Measurements from ENCODE around the gene PEPD.

PEPD gene

DNA sequence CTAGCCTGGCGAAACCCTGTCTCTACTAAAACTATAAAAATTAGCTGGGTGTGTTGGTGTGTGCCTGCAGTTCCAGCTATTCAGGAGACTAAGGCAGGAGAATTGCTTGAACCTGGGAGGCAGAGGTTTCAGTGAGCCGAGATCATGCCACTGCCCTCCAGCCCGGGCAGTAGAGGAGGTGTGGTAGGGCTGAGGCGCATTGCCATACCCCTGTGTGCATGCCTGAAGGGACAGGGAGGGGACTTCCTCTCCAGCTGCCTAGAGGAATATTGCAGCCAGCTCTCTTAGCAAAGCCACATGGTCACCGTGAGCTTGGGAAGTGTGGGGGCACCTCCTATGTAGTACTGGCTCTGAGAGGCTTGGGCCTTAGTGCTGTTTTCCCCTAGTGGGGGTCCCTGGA, 29.2 kb upstream of the PEPD start:
- DNase-seq: no peak

GRCh38 chr19:33547676-33548075, 26.1 kb upstream of the PEPD start:
- no peak for DNase-seq

DNA sequence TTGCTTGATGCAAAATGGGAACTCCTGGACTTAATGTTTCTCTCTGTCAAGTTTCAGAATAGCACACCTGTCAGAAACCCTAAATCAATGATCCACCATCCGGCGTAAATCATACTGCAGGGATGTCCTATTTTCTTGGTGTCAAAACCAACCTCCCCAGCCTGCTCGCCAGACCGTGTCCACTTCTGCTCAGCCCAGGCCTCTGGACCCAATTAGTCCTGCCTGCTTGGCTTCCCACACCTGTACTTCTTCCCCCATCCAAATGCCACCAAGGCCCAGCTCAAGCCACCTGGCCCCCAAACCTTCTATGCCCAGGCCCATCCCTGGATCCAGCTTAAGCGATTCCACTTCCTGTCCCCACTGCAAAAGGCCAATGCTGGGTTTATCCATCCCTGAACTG, 25.1 kb upstream of the PEPD start:
- no peak for DNase-seq

- no peak for DNase-seq
These were observed 23.8 kb upstream of the PEPD start for GRCh38 chr19:33545217-33545981.

DNA sequence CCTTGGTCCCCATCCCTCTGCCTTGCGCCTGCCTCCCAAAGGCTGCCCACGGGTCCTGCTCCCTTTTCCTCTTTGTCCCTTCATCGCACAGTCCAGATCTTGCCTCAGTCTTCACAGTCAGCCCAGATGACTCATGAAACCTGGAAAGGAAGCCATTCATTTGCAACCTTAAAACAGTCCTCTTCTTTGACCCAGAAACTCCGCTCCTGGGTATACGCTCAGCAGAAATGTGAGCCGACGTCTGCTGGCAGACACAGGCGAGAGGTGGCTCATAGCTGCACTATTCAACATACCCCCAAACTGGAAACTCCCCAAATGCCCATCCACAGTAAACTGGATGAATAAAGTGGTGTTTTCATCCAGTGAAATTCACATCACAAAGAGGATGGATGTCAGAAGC, 13.6 kb upstream of the PEPD start:
- no peak for DNase-seq

DNA sequence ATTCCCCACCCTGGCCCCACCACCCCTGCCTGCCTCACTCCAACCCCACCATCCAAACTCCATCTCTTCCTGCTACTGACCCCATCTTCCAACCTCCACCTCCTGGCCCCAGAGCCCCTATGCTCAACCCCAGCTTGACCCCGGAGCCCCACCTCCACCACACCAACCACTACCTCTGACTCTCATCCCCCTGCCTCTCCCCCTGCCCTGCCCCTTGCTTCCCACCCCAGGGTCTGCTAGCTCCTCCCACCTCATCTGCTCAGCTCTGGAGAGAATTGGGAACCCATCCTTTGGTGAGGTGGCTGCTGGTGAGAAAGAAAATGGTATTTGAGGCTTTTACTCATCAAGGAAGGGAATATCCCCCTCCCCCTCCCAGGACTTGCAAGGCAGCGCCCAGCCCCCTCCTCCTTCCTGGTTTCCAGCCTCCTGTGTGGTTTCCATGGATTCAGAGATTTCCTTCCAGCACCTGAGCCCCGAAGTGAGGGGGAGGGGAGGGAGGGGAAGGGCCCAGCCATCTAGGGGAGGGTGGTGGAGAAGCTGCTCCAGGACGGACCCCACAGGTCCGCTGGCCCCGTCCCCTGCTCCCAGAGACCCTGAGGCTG, 11.4 kb upstream of the PEPD start:
- DNase-seq: no peak

DNA sequence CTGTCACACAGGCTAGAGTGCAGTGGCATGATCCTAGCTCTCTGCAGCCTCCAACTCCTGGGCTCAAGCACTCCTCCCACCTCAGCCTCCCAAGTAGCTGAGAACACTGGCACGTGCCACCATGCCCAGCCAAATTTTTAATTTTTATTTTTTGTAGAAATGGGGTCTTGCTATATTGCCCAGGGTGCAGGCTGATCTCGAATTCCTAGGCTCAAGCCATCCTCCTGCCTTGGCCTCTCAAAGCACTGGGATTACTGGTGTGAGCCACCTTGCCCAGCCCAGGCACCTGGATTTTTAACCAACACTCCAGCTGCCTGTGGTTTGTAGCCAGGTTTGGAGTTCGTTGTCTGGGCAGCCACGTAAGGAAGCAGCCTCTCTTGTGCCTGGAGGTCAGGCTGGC, 9.3 kb upstream of the PEPD start:
- no peak for DNase-seq

DNA sequence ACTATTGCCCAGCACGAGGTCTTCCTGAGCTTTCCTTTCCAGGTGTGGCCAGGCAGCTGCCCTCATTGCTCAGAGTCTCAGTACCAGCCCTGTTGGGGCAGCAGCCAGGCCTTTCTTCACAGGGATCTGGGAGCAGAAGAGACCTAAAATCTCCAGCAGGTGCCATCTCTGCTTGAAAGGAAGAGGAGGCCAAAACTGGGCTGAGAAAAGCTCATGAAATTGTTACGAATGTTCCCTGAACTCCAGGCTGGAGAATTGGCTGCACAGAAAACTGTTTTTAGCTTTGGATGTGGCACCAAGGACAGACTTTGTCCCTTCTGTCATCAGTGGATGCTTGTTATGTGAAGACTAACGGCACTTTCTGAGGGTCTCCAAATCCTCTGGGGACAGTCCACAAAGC, 8.7 kb upstream of the PEPD start:
- DNase-seq: no peak

DNA sequence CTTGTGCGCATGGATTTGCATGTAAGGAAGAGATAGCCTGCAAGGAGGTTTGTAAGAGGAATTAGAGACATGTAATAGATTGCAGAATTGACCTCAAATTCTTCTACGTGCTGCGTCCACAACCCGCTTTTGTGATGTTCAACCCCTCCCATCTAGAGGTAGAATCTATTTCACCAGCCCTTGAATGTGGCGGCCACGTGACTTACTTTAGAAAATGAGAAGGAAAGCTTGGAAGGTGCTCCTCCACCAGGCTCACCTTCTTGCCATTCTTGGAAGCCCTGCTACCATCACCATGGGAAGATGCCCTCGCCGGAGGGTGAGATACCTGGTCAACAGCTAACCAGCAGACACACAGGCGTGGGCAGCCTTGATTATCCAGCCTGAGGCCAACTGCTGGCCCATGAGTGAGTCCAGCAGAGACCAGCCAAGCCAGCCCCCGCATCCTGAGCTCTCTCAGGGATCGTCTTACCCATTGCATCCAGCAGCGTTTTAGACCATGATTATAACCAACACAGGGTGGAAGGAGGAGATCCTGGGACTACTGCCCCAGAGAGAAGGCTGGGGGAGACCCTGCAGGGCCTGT, 7.6 kb upstream of the PEPD start:
- no peak for DNase-seq

DNA sequence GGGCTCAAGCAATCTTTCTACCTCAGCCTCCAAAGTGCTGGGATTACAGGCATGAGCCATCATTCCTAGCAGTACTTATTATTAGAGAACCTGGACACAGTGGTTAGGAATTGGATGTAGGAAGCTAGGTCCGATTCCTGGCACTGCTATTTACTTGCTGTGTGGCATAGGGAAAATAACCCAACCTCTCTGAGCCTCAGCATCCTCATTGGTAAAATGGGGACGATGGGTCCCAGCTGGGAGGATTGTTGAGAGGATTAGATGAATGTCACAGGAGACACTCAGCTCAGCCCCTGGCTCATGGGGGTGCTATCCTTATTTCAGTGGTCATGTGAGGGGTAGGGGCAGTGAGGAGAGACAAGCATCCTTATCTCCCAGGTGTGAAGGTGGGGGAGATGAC, 6.8 kb upstream of the PEPD start:
- DNase-seq: no peak

DNA sequence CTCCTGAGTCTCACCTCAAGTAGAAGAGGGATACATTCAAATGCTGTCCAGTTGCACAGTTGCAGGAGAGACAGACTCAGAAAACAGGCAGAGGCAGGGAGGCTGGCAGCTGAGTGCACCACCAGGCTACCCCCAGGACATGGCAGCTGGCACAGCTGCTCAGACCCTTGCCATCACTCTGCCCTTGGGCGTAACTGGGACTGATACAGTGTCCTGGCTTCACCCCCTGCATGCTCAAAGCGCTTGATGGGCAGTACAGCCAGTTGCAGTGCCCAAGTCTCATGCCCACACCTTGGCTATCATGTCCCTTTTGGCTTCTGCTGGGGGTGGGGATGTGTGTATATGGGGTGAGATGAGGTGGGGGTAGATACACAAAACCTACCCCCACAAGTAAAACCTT, 5.5 kb upstream of the PEPD start:
- DNase-seq: no peak

DNA sequence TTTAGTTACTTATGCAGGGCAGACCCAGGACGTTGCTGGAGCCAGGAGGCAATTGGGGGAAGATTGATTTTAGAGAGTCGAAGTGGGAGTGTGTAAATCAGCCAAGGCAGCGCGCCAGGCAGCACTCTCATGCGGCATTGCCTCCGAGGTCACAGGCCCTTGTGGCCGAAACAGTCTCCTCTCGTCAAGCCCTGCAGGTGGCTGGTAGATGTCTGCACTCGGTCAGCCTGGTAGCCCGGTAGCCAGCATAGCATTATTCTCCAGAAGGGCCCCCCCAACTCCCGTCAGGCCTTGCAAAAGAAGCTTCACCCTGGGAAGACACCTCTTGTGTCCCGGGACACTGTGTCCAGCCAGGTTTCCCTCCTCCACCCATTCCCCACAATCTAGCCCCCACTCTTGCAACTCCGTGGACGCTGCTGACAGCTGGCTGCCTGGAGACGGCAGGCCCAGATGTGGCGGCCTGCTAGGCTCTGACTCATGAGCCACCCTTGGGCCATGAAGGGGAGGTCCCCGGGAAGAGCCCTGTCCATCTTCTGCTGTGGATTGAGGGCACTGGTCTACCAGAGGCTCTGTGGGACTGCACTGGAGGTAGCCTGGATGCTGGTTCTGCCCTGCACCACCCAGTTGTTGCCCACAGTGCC, 2.6 kb upstream of the PEPD start:
- no peak for DNase-seq

DNA sequence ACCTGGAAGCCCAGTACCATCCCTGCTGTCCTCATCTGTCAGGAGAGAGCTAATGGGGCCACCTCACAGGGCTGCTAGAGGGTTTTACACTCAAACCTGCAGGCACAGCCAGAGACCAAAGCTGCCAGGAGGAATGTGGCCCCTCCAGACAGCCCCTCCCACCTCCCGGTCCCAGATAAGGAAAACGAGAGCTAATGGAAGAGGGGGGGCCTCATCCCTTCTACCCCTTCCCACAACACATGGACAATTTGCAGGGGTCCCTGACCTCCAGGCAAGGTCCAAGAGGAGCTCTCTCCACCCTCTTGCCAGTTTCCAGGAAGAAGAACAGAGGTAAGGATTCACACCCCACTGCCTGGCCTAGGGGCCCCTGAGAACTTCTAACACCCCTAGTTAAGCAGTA, 1.6 kb upstream of the PEPD start:
- DNase-seq: no peak

- DNase-seq: no peak
These were observed 726 bp upstream of the PEPD start for GRCh38 chr19:33522371-33522662.

GRCh38 chr19:33520844-33521479, 629 bp downstream of the PEPD start:
- no peak for DNase-seq

- no peak for DNase-seq
These were observed 1.4 kb downstream of the PEPD start for GRCh38 chr19:33520048-33520643.

GRCh38 chr19:33519416-33519815, 2.2 kb downstream of the PEPD start:
- DNase-seq: no peak

DNA sequence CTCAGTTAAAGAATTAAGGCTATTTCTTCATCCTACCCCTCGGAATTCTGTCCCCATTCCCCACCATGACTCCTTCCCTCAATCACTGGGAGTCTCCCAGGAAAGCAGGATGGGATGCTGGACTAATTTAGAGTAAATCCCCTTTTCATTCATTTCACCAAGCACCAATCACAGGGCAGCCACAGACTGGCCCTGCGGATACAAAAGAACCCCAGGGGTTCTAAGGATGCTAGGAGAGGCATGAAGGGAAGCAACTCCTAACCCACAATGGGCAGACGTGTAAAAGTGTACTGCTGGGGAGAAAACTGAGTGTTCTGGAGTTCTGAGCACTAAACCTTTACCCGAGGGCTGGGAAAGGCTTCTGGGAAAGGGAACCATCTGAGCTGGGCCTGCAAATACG, 3.0 kb downstream of the PEPD start:
- no peak for DNase-seq

- DNase-seq: no peak
These were observed 3.7 kb downstream of the PEPD start for GRCh38 chr19:33517922-33518321.

- DNase-seq: no peak
These were observed 5.7 kb downstream of the PEPD start for GRCh38 chr19:33515921-33516320.

DNA sequence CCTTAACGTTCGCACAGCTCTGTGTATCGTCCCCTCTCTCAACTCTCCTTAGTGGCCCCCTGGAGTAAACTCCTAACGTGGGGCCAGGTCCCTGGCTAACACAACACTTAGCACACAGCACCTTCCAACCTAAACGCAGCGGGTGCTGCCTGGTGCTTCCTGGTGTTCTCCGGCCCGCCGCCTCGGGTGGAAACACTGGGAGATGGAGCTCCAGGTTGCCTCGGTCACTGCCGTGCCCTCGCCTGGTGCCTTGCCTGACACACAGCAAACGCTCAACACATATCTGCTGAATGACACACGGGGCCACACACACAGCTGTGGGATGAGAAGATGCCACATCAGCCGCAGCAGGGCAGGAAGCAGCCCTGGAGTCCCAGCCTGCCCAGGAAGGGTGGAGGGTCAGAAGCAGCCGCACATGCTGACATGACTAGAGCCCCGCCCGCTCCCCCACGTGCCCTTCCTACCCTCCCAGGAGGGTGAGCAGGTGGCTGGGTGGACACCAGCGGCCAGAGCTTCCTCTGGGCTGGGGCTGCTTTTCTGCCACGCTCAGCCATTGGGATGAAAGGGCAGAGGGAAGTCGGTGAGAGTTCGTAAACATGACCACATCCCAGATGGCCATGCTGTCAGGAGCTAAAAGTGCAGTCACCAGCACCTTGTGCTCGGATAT, 6.6 kb downstream of the PEPD start:
- DNase-seq: no peak

GRCh38 chr19:33513424-33513823, 8.2 kb downstream of the PEPD start:
- no peak for DNase-seq

Measured in right kidney (tissue), 1 donor.